C1 segment of cervical spinal cord (tissue), 14 donors: ENCODE results near the gene SCYL3.

ENCODE experiments used
- DNase-seq, 14 donors: peaks; one replicate each; lab custom pipeline; 2025; lab: John Stamatoyannopoulos, UW

Gene SCYL3

DNA sequence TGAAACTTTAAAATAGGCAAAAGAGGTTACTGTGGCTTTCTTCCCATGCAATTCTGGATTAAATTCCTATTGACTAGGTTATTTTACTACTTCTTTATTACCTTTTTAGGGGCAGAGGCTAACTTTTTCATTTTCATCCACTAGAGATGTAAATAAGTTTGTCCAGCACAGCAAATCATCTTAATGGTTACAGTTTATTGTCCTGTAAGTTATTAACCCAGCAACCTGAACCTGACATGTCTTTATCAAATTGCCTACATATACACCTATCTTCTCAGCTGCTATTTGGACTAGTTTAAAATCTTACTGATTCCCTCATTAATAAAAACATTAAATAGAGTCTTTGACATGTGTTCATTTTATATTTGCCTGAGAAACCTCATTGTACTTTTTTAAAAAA, 6.9 kb upstream of the SCYL3 start:
- DNase-seq, result no peak

DNA sequence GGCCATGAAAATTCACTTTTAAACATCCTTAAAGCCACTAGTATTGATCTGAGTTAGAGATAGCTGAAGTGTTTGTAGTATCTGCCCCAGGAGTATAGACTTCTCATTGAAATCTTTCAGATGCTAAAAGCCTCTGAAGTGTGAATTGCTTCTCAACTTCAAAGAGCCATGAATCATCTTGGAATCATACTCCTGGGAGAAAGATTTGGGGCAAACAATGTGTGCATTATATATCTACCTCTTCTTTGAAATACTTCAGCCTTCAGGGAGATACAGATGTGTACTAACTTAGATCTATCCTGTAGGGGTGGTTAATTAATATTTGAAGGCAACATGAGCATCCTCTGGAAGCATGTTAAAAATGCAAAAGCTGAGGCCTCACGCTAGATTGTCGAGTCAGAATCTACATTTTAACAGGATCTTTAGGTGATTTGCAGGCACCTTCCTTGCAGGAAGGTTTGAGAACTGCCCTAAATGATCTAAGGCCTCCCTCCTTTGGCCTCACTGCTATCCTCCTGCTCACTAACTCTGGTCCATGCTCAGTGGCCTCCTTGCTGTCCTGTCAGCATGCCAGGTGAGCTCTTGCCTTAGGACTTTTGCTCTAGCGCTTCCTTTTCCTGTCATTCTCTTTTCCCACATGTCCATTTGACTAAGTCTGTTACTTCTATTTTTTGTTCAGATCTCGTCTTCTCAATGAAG, 6.0 kb upstream of the SCYL3 start:
- DNase-seq, result no peak

DNA sequence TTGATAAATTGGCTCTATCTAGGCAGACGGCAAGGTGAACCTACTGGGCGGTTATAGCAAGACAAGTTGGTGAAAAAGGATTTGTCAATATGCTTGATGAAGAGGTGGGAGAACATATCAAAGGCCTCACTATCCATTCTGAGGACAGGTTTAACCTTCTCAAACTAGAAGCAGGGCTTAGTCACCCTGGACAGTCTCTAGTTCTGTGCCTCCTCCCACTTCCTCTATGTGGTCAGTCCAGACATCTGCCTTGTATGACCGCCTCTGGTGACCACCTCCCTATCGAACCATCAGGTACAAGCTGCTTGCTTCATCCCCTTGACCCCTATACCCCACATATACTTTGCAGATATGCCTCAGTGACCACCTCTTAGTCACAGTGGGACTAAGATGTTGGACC, 2.3 kb upstream of the SCYL3 start:
- DNase-seq, result no peak

DNA sequence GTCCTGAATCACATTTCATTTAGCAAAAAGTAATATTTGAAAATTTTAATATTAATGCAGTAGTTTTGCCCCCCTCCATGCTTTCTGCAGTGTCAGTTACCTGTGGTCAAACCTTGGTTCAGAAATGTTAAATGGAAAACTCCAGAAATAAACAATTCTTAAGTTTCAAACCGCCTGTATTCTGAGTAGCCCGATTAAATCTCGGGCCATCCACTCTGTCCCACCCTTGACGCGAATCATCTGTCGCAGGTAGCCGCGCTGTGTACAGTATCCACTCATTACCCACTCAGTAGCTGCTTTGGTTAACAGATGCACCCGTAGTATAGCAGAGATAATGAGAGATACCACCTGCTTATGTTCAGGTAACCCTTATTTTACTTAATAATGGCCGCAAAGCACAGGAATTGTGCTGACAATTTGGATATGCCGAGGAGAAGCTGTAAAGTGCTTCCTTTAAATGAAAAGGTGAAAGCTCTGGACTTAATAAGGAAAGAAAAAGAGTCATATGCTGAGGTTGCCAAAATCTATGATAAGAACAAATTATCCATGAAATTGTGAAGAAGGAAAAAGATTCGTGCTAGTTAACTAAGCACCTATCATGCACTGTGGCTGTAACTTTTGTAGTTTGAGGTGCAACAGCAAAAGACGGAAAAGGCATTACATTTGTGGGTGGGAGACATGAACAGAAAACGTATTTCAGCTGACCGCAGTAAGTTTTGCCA, 889 bp upstream of the SCYL3 start:
- peak in 2 of 14 donors; percentile 45 to 55 for DNase-seq

DNA sequence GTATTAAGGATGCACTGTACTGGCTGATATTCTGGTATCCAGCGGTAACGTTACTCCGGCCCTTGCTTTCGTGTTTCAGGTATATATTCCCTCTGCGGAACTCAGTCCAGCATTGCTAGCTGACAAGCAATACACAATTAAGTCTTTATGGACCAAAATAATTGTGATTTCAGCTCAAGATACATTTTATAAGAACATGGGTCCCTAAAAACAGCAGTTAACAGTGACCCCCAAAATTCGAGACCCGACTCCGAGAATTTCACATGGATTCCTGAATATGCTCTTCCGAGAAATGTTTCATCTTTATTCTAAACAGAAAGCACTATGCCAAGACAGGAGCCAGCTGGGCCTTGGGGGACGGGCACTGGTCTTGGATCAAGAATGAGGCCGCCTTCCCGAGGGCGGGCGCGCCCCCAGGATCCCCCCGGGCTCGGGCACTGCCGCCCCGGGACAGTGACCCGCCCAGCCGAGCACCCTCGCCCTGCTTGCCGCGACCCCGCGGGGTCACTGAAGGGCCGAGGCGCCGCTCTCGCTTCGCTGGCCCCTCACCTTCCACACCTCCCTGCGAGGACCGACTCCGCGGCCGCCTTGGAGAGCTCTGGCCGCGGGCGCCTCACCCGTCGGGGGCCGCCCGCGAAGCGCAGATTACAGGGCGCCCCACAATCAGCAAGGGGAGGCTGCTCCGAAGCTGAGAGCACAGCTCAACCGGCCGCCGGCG, 610 bp downstream of the SCYL3 start:
- DNase-seq, result peak in 3 of 14 donors; percentile 49 to 56 (median 55)

DNA sequence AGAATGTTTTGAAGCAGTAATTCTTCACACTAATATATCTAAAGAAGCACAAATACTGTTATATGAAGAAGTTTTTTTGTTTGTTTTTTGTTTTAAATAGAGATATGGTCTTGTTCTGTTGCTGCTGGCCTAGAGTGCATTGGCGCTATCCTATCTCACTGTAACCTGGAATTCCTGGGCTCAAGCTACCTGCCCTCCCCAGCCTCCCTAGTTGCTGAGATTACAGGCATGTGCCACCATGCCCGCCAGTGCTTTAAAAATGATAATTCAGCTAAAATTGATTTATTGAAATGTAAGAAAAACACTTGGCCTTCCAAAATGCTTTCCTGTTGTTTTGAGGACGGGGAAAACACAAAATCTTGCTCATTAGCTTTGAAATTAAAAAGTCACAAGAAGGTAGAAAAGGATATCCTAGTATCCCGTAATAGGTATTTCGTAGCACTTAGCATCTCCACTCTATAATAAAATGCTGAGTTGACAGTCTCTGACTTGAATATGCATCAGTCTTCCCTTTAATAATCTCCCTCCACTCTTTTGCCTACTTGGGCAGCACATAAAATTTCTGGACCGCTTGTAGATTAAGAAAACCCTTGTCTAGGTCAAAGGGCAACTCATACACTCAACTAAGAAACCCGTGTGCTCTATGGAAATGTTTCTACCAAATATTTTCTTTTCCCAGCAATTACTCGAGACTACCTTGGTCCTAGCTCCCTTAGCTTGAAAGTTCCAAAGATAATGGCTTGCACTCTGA, 1.3 kb downstream of the SCYL3 start:
- peak in 1 of 14 donors; percentile 37 for DNase-seq

DNA sequence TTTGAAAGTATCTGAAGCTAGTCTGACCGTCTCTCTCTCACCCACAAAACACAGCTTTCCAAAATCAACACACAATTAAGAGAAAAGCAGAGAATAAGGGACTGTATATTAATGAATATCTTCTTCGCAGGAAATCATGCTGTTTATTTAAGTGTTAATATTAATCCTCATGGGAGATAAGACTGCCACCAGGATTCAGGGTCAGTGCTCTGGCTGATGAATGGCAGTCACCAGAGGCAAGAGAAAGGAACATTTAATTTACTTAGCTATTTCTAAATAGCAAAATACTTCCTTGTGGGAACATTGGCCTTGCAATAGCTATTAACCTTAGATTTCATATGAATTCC, 2.2 kb downstream of the SCYL3 start:
- no peak for DNase-seq

DNA sequence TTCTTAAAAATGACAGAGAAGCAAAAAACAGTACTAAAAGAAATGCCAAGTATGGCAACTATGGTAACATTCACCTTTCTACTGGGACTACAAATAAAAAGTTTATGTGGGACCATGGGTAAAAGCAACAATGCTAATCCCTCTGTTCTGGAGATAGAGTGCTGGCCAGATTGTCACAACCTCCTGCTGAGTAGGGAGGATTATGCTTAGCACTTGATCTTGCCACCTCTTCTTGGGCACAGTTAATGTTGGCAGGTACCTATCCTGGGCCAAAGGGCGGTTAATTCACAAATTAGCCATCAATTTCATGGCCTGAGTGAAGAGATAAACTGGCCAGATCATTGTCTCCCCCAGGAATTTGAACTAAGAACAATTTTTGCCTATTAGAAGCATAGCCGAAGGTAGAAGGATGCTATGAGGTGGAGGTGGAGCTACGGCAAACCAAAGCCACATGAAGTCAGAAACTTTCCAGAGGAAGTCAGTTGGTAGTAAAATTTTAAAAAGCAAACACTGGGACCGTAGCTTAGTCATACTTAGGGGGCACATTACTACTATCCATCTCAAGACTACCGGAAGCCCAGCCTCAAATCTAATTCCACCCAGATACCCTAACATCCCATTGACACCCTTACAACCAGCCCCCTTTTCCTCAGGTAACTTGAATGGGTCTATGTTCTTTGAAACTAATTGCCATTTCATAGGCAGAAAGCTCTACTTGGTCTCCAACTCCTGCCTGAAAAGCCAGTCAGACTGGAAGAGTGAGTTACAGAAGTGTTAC, 2.7 kb downstream of the SCYL3 start:
- no peak for DNase-seq

DNA sequence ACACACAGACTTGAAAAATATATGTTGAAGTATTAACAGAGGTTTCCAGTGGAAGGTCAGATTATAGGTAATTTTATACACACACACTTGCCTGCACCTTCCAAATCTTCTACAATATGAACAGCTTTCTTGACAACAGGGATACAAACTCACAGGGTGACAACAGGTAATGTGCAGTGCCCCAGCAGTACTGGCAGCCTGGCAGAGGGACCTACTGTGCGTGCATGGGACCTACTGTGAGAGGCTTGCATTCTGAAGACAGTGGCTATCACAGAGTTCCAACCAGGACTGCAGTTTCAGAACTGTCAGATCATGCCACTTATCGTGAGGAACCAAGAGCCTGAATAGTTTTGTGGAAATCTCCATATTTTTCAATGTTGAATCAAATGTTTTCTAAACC, 3.8 kb downstream of the SCYL3 start:
- DNase-seq, result no peak

DNA sequence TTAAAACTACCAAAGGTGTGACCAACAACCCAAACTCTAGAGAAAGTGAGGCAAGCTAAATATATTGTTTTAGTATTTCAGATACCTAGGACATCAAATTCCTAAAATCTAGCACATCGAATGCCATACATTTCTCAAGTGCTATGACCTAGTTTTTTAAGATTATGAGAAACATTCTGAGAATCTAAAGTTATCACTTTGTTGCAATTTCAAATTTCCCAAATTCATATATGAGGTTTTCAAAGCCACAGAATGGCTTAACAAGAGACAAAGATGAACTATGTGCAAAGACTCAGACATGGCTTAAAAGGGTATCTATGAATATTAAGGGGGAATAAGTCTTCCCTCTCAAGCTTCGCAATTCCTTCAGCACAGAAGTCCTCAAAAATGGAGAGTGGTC, 6.8 kb downstream of the SCYL3 start:
- no peak for DNase-seq

DNA sequence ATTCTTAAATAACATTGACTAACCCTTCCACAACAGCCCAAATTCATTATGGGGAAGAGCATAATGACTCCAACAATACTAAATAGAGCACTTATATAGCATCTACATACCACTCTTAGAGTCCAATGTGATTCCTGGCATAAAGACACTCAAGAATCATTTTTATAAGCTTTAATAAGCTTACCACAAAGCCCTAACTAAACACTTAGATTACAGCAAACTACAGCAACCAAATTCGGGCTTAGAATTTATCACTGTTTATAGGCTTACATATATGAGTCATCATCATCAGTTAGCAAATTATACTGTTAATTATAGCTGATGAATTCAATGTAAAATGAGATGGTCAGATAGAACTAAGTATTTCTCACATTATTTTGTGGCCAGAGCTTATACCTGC, 7.3 kb downstream of the SCYL3 start:
- no peak for DNase-seq

DNA sequence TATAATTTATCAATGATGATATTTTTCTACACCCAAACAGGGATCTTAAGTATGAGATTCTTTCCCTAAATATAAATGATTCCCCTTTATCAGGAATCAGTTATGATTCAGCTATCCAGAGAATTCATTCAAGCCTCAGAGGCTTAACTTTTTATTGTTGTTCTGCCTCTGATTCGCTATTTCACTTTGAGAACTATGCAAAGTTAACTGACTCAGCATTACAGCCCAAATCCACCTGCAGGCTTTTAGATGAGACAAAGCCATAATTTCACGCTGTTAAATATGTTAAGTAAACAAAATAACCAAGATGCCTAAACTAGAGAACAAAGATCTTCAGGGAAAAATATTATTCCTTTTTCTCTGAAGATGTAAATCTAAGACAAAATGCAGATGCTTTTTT, 8.5 kb downstream of the SCYL3 start:
- DNase-seq, result no peak

DNA sequence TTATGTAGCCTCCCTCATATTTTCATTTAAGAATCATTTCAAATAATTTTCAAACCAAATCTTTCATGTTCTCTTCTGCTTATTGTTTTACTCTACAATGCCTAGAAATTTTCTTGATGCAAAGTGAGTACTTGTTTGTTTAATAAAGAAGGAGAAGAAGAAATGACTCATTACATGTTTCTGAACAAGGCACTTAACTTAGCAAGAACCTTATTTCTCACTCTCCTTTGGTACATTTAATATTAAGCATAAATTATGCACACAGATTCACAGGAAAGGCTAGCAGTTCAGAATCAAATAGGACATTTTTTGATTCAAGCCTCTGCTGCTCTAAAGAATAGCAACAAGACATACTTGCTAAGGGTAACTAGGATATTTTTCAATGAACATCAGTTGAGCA, 9.1 kb downstream of the SCYL3 start:
- no peak for DNase-seq

DNA sequence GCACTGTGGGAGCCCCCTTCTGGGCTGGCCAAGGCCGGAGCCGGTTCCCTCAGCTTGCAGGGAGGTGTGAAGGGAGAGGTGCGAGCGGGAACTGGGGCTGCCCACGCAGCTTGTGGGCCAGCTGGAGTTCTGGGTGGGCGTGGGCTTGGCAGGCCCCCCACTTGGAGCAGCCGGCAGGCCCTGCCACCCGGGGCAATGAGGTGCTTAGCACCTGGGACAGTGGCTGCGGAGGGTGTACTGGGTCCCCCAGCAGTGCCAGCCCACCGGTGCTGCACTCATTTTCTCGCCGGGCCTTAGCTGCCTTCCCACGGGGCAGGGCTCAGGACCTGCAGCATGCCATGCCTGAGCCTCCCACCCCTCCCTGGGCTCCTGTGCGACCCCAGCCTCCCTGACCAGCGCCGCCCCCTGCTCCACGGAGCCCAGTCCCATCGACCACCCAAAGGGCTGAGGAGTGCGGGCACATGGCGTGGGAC, 11.6 kb downstream of the SCYL3 start:
- no peak for DNase-seq

DNA sequence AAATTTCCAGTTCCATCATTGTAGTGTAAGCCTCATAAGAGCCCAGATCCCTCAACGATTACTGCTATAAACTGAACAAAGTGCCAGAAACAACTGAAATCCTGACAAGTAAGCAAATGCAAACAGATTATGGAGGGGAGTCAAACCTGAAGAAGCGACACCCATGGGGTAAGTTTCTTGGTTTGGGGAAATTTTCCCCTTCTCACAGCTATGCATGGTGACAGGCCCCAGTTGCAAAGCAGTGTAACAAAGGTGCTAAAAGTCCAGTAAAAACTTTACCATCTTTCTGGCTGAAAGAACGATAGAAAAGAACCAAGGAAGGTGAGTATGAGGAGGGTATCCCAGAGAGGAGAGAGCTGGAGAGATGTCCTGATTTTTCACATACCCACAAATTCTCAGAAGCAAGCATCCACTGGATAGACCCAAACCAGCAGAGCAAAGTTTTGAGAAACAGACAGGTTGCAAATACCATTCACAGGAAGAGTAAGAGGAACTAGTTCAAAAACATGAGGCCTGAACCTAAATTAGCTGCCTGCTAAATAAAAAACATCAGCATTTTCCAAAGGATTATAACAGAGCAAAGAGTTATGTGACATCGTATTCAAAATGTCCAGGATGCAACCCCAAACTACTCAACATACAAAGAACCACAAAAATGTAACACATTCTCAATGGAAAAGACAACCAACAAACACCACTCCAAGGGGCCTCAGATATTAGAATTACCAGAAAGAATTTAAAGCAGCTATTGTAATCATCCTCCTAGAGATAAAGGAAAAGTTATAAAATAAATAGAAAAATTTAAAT, 14.5 kb downstream of the SCYL3 start:
- DNase-seq, result no peak

DNA sequence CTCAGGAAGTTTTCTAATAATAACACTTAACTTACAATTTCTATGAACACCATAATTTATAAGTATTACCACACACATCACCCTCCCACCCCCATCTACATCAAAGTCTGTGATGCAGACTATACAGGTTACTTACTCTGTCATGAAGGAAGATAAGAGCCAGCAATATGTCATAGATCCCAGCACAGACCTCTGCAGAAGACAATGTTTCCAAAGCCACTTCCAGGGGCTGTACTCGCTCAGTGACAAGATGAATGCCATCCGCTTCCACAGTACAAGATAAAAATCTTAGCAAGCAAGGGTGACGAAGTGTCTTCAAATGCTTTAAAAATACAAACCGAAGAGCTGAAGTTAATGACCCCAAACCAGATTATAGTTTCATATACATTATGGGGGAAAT, 15.2 kb downstream of the SCYL3 start:
- no peak for DNase-seq

DNA sequence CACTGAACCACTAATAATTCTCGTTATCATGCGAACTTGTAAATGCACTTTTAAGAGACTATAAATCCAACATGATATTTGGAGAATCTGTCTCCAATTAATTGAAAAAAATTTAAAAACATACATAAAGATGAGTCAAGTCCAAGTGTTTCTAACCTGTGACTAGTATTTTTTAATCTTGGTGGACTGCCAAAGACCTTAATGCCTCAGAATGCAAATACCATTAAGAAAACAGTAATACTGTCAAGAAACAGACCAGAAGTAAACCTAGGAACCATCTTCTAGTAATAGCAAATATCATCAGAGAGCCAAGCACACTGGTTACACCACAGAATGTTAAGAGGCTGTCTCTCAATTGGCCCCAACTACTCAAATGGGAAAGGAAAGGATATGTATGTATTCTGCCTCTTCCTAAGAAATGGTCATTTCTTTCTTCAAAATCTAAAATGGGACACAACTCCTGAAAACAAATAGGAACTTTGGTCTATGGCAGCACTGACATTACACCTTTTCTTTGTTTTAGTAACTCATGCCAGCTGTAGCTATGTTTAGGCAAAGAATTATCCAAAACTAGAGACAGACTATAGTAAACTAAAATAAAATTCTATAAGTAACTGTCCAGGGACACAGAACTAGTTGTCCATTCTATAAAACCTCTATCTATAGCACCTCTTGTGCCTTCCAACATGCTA, 15.8 kb downstream of the SCYL3 start:
- DNase-seq, result no peak

DNA sequence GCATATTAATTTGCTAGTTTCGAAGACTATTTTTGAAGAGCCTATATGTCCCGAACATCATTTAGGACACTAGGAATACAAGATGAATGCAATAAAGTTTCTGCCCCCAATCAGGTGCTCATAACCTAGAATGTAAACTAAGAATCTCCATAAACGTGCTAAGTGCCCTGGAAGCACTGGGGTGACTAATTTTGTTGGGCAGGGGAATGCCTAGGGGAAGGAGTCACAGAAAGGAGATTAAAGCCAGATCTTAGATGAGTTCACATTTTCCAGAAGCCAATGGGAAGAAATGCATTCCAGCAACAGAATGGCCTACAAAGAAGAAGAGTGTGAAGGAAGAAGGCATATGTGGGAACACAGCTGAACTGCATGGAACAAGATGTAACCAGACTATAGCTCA, 19.5 kb downstream of the SCYL3 start:
- DNase-seq, result no peak

DNA sequence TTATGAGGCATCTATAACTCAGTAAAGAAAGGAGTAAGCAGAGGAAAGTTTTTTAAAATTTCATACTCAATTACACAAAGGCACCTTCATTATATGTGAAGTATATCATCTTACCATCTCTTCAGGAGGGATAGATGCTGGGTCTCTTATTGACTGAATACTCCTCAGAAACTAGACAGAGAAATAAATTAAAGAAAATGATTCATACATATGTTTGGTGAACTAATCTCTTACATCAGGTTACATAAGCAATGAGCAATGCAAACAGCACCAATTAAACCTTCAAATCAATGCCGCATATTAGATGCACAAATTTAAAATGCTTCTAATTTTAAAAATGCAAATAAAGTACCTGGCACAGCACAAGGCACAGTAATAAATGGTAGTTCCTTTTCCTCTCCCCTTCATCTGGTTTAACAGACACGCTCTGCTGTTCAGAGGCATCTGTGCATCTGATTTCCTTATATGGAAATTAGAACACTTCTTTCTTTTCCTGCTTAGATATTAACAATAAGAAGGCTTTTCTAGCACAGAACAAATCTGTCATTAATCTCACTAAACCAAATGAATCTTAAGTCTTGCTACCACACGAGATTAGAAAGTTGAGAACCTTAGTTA, 20.0 kb downstream of the SCYL3 start:
- DNase-seq, result no peak
